Activated CD4-positive, alpha-beta memory T cell treated with anti-CD3 and anti-CD28 coated beads, Interleukin-2, amount 10 ng/mL, durations not matched to agents 7 days and 5 days (primary cell): ENCODE data around the gene SEMA6A. TPM values are rescaled to one million over a fixed set of nuclear protein-coding genes. Genes with fewer than 3 reads are reported as not detected.

ENCODE experiments used
- CTCF ChIA-PET: fragments of 350-600 bp; sonication (Branson Sonifier 250); formaldehyde crosslinking; loops from one replicate; lab custom pipeline; 2021; ENCODE audit warnings: antibody characterized with exemption, inconsistent platforms; lab: Charles Lee
- POLR2A ChIA-PET: fragments of 350-600 bp; sonication (Branson Sonifier 250); formaldehyde crosslinking; loops from one replicate; lab custom pipeline; 2021; ENCODE audit warnings: antibody characterized with exemption; lab: Charles Lee
- DNase-seq: peaks from one replicate; pipeline ENCODE4 v3.0.0-alpha.2; 2020
- H3K27ac Mint-ChIP-seq: one replicate; pipeline ENCODE4 v1.8.0; 2021; ENCODE audit warnings: mild to moderate bottlenecking, mixed read lengths
- H3K27me3 Mint-ChIP-seq: one replicate; pipeline ENCODE4 v1.8.0; 2021; ENCODE audit warnings: mixed read lengths
- H3K36me3 Mint-ChIP-seq: one replicate; pipeline ENCODE4 v1.8.0; 2021; ENCODE audit warnings: low read depth, mixed read lengths
- H3K4me1 Mint-ChIP-seq: one replicate; pipeline ENCODE4 v1.8.0; 2021; ENCODE audit warnings: mixed read lengths
- H3K4me3 Mint-ChIP-seq: one replicate; pipeline ENCODE4 v1.8.0; 2021; ENCODE audit warnings: mild to moderate bottlenecking, mixed read lengths
- H3K9me3 Mint-ChIP-seq: one replicate; pipeline ENCODE4 v1.8.0; 2021; ENCODE audit warnings: mixed read lengths
- total RNA-seq, 2 experiments: library from RNA; stranded (reverse); gene quantifications; one replicate each; pipeline ENCODE4 v1.2.3, GENCODE V29; 2021

SEMA6A gene
- total RNA-seq, 2 experiments from 2014 or later, result 0.13 TPM; not detected in 1

DNA sequence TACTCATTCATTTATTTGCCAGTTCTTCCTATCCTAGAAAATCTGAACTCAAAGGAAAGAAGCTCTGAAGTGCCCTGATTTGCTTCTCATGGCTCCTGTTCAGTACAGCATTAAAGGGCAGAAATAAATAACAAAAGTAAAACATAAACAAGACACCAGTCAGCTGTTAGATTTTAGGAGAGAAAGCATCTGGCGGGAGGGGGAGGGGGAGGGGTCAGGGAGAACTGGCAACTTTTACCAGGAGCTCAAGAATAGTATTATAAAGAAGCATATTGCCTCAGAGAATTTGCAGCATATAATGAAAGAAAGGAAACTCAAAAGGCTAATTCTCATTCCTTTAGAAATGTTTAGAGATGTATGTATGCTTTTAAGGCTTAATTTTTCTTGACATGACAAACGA, 68.1 kb downstream of the SEMA6A start:
- POLR2A ChIA-PET, result no interaction called here
- no peak for DNase-seq
- no peak overlapping the region for H3K27ac Mint-ChIP-seq
- no peaks in the 10 kb centered on the region for H3K9me3 Mint-ChIP-seq
- H3K36me3 Mint-ChIP-seq, result no peaks in the 10 kb centered on the region
- CTCF ChIA-PET, result no interaction called here
- H3K27me3 Mint-ChIP-seq, result no peaks in the 10 kb centered on the region
- no peaks in the 10 kb centered on the region for H3K4me1 Mint-ChIP-seq
- H3K4me3 Mint-ChIP-seq, result no peak overlapping the region

DNA sequence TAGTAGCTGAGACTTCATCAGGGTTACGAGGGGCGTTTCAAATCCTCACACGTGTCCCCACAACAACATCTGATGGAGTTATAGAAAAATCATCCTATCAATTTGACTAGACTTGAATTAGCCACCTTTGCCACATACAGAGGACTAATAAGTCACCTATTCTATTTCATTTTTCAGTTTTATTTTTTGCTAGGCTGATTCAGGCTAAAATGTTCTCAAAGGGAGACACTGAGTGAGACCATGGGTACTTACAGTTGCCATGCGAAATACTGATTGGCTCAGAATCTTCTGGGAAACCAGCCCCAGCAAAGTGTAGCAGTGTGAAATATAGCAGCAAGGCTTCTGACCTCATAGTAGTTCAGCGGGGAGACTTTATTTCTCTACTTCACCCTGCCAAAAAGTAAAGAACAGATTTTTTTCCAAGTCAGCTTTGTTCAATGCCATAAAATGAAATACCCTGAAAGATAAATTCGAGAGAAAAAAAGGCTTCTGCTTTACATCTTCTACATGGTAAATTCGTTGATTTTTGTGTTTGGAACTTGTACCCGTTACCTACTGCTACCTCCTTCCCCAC, 69.9 kb downstream of the SEMA6A start:
- H3K36me3 Mint-ChIP-seq, result no peaks in the 10 kb centered on the region
- DNase-seq, result no peak
- H3K27ac Mint-ChIP-seq, result no peak overlapping the region
- no peaks in the 10 kb centered on the region for H3K4me1 Mint-ChIP-seq
- no peaks in the 10 kb centered on the region for H3K27me3 Mint-ChIP-seq
- H3K4me3 Mint-ChIP-seq, result no peak overlapping the region
- ChIA-PET CTCF (no interaction called here), POLR2A (no interaction called here)
- H3K9me3 Mint-ChIP-seq, result no peaks in the 10 kb centered on the region

DNA sequence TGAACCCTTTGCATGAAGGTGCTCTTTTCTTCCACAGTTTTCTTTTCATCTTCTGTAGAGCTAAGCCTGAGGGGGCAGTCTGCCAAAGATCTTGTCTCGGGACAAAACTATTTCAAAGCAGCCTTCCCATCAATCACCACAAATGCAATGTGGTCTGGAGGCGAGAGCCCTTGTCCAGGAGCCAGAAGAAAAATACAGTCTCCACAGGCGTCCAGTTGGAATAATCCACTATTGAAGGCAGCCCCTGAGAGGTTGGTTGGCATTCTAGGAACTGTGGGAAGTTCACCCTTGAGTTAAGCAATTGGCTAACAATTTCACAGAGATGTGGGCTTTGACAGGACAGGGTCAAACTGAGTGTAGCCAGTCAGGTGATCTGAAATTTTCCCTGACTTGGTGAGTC, 72.0 kb downstream of the SEMA6A start:
- H3K27me3 Mint-ChIP-seq, result no peaks in the 10 kb centered on the region
- no peak overlapping the region for H3K27ac Mint-ChIP-seq
- ChIA-PET CTCF (no interaction called here), POLR2A (no interaction called here)
- DNase-seq, result no peak
- H3K36me3 Mint-ChIP-seq, result no peaks in the 10 kb centered on the region
- H3K4me1 Mint-ChIP-seq, result no peaks in the 10 kb centered on the region
- H3K4me3 Mint-ChIP-seq, result no peak overlapping the region
- H3K9me3 Mint-ChIP-seq, result no peaks in the 10 kb centered on the region

DNA sequence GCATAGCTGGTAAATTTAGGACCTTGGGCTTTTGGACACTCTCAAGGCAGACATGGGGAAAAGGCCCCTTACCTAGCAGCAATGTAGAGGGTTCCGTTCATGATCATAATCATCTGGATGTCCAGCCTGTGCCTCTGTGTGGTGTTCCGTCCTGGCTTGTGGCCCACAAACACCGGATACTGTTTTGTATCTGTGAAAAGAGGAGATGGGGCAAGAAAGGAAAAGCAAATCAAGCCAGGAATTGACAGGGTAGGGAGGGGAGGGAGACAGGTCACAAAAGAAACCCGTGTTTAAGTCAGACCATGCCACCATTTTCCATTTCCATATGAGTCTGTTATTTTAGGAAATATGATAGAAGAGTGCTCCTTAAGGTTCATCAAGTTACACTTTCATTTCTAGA, 72.5 kb downstream of the SEMA6A start:
- Mint-ChIP-seq H3K27ac (no peak overlapping the region), H3K27me3 (no peaks in the 10 kb centered on the region), H3K36me3 (no peaks in the 10 kb centered on the region), H3K4me1 (no peaks in the 10 kb centered on the region), H3K4me3 (no peak overlapping the region), H3K9me3 (no peaks in the 10 kb centered on the region)
- DNase-seq, result no peak
- CTCF ChIA-PET, result no interaction called here
- POLR2A ChIA-PET, result no interaction called here

DNA sequence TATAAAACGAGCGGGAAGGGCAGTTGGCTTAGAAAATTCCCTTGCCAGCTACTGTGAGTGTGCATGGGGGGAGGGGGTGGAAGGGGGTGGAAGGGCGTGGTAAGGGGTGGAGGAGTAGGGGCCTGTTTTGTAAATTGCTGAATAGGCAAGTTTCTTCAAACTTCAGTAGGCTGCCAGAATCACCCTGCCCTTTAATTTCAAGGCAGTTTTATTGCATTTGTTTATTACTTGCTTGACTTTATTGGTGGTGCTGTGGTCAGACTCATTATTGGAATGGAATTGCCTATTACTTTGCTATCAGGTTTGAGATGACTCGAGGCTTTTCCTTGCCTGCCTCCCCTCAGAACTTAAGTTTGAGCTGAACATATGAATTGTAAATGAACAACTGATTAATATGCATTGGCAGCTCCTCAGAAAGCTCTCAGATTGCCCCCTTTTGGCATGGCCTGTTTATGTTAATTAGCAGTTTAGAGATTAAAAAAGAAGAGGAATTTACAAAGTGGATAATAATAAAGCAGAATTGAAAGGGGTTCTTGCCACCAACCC, 76.0 kb downstream of the SEMA6A start:
- Mint-ChIP-seq H3K27ac (no peak overlapping the region), H3K4me3 (no peak overlapping the region), H3K4me1 (no peaks in the 10 kb centered on the region), H3K9me3 (no peaks in the 10 kb centered on the region), H3K36me3 (no peaks in the 10 kb centered on the region), H3K27me3 (no peaks in the 10 kb centered on the region)
- ChIA-PET POLR2A (no interaction called here), CTCF (no interaction called here)
- no peak for DNase-seq

DNA sequence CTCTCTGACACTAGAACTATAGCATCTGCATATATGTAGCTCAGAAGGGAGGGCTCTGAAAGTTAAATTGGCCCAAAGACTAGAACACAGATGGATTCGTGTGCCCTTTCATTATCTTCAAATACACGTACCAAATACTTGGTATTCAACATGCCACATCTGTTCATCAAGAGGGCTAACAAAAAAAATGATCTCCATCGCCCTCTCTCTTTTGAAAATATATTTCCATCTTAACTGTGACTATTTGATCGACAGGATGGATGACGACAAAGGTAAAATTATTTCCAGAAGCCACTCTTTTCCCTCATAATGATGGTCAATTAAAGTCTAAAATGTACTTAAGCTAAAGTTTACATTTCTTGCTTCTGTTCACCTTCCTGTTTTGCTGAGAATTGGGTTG, 77.0 kb downstream of the SEMA6A start:
- ChIA-PET CTCF (interaction anchor here (0.6 to 0.7 kb wide), 2 partner anchors 34 to 1372 kb away, joined by 3 to 4 read pairs; no protein-coding TSS in a partner anchor), POLR2A (no interaction called here)
- H3K4me3 Mint-ChIP-seq, result no peak overlapping the region
- H3K4me1 Mint-ChIP-seq, result no peaks in the 10 kb centered on the region
- H3K36me3 Mint-ChIP-seq, result no peaks in the 10 kb centered on the region
- H3K27me3 Mint-ChIP-seq, result no peaks in the 10 kb centered on the region
- DNase-seq, result no peak
- H3K27ac Mint-ChIP-seq, result no peak overlapping the region
- H3K9me3 Mint-ChIP-seq, result no peaks in the 10 kb centered on the region

DNA sequence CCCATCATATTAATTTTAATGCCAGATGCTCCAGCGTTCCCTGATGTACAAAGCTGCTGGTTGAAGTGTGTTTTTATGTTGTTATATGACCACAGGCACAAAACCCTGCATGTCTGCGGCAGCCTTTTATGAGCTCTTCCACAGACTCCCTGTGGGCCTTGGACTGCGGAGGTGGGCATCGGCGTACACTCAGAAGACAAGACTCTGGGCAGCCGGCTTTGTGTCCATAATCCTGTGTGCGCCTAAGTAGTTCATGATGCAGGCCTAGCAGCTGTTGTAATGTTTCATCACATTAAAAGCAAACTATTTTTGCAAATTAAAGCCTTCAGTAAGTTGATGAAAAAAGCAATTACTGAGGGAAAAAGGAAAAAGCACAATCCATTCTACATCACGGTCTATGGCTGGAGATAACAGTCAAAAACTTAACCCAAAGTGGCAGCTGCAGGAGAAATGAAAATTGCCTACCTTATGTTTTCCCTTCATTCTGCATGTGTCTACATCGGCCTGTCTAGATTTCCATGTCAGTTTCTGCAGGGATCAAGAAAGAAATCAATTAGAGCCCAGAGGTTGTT, 78.8 kb downstream of the SEMA6A start:
- H3K27ac Mint-ChIP-seq, result no peak overlapping the region
- H3K4me1 Mint-ChIP-seq, result no peaks in the 10 kb centered on the region
- POLR2A ChIA-PET, result no interaction called here
- no peaks in the 10 kb centered on the region for H3K27me3 Mint-ChIP-seq
- H3K36me3 Mint-ChIP-seq, result no peaks in the 10 kb centered on the region
- CTCF ChIA-PET, result no interaction called here
- no peak for DNase-seq
- H3K4me3 Mint-ChIP-seq, result no peak overlapping the region
- no peaks in the 10 kb centered on the region for H3K9me3 Mint-ChIP-seq

DNA sequence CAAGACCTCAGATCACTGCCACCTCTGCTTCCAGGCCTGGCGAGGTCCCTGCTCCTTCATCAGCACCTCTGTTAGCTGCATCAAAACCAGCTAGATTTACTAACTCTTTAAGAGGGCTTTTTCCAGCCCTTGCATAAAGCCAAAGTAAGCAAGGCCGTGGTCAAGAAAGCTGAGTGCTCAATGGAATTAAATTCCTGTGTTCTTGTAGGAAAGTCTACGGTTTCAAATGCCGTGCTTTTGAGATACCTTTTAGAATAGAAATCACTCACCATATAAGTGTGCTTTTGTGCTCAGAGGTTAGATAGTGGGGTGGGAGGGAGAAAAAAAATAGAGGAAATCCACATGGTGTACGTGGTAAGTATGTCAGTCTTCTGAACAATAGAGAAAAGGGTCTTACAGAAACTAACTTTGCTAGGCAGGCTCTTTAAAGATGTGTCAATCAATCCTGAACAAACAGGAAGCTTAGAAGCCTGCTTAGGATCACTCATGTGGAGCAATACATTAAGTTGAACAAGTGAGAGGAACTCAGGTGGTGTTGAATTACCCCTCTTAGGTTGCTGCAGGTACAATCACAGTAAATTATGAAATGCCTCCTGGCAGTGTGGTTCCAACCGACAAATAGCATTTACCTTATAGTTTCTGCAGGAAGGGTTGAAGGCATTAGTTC, 79.7 kb downstream of the SEMA6A start:
- H3K27me3 Mint-ChIP-seq, result no peaks in the 10 kb centered on the region
- no peak overlapping the region for H3K4me3 Mint-ChIP-seq
- ChIA-PET CTCF (no interaction called here), POLR2A (no interaction called here)
- H3K9me3 Mint-ChIP-seq, result no peaks in the 10 kb centered on the region
- no peaks in the 10 kb centered on the region for H3K36me3 Mint-ChIP-seq
- H3K27ac Mint-ChIP-seq, result no peak overlapping the region
- H3K4me1 Mint-ChIP-seq, result no peaks in the 10 kb centered on the region
- DNase-seq, result no peak

DNA sequence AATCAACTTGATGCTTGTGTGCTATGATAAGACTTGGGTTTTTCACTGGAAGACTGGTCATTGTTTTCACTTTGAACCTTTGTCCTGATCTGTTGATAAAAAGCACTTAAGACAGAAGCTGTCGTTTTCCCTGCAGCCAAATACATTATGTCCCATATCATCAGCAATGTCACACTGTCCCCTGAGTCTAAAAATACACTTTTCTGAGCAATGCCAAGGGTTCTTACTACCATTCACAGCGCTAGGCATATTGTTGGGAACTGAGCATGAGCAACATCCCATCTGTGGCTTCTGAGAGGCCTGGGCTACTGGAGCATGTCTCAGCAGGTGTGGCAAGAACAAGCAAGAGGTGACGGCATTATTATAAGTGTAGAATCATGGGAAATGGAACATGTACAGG, 81.8 kb downstream of the SEMA6A start:
- Mint-ChIP-seq H3K9me3 (no peaks in the 10 kb centered on the region), H3K4me3 (no peak overlapping the region), H3K27ac (no peak overlapping the region), H3K27me3 (no peaks in the 10 kb centered on the region), H3K36me3 (no peaks in the 10 kb centered on the region), H3K4me1 (no peaks in the 10 kb centered on the region)
- CTCF ChIA-PET, result interaction anchor here (1.0 kb wide), 1 partner anchor 33 kb away, joined by 3 read pairs; no protein-coding TSS in a partner anchor
- no peak for DNase-seq
- POLR2A ChIA-PET, result no interaction called here

DNA sequence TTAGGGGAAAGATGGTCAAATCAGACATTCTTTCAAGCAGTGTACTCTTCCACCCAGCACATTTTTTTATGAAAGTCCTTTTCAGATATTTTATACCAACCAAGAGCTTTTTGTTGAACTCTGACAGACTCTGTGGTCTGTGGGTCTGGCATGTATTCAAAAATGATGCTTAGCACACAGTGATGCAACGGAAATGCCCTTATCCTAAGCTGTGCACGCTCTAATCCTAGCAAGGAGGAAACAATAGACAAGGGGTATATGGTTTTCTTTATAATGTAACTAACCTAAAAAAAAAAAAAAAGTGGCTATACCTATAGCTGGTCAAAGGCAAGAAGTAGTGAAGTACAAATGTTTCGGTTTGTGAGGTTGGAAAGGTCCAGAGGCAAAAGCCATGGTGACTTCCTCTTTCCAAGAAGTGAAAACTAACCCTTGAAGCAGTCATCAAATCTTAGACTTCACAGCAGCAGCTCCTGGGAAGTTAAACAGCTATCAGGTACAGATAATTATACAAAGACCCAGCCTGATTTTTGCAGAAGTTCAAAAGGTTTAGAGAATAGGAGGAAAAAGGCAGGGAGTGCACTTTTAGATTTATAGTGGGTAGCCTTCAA, 82.5 kb downstream of the SEMA6A start:
- no peak for DNase-seq
- Mint-ChIP-seq H3K27ac (no peak overlapping the region), H3K9me3 (no peaks in the 10 kb centered on the region), H3K4me1 (no peaks in the 10 kb centered on the region), H3K4me3 (no peak overlapping the region), H3K36me3 (no peaks in the 10 kb centered on the region), H3K27me3 (no peaks in the 10 kb centered on the region)
- POLR2A ChIA-PET, result no interaction called here
- CTCF ChIA-PET, result interaction anchor here (1.0 kb wide), 1 partner anchor 33 kb away, joined by 3 read pairs; no protein-coding TSS in a partner anchor

DNA sequence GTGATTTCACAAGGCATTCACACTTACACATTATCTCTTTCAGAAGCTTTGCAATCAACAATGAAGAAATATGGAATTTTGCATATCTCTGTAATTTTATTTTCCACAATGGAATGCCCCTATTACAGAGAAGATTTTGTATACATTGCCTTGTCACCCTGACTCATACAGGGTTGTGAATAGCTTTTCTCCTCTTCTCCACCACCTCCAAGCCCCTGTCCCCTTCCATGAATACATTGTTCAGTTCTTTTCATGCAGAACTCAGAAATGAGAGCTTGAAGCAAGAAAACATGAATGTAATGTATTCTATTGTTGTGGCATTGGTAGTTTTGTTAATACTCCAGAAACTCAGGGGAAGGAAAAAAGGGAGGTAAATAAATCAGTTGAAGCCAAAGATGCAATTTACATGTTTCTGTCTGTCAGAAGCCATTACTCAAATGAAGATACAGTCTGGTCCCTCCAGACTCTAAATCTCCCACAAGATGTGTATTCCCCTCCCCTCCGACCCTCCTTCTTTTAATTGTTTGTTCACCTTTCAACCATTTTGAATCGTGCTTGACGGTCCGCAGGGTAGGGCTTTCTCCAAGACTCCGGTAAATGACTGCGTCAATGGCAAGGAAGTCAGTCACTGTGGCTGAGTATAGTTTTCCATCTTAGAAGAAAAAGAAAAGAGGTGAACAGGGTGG, 86.1 kb downstream of the SEMA6A start:
- no peak for DNase-seq
- no peaks in the 10 kb centered on the region for H3K9me3 Mint-ChIP-seq
- CTCF ChIA-PET, result no interaction called here
- POLR2A ChIA-PET, result no interaction called here
- H3K36me3 Mint-ChIP-seq, result no peaks in the 10 kb centered on the region
- no peak overlapping the region for H3K4me3 Mint-ChIP-seq
- H3K27me3 Mint-ChIP-seq, result no peaks in the 10 kb centered on the region
- no peak overlapping the region for H3K27ac Mint-ChIP-seq
- no peaks in the 10 kb centered on the region for H3K4me1 Mint-ChIP-seq

DNA sequence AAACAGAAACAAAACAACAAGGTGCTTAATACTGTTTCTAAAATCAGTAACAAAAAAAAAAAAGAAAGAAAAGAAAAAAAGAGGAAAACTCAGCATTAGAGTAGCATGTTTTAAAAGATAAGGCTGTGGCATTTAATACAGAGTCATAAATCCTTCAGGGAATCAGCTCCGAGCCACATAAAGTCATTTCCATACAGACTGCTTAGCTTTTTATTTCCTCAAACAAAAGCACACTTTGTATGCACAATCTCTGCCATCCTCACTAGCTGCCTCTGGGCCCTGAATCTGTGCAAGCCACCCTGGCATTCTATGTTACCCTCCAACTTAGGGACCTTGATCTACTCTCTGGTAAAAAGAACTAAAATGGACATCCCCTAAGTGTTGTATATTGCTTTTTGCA, 87.6 kb downstream of the SEMA6A start:
- CTCF ChIA-PET, result no interaction called here
- H3K4me1 Mint-ChIP-seq, result no peaks in the 10 kb centered on the region
- H3K27ac Mint-ChIP-seq, result no peak overlapping the region
- POLR2A ChIA-PET, result no interaction called here
- H3K36me3 Mint-ChIP-seq, result no peaks in the 10 kb centered on the region
- no peaks in the 10 kb centered on the region for H3K9me3 Mint-ChIP-seq
- DNase-seq, result no peak
- no peaks in the 10 kb centered on the region for H3K27me3 Mint-ChIP-seq
- H3K4me3 Mint-ChIP-seq, result no peak overlapping the region

DNA sequence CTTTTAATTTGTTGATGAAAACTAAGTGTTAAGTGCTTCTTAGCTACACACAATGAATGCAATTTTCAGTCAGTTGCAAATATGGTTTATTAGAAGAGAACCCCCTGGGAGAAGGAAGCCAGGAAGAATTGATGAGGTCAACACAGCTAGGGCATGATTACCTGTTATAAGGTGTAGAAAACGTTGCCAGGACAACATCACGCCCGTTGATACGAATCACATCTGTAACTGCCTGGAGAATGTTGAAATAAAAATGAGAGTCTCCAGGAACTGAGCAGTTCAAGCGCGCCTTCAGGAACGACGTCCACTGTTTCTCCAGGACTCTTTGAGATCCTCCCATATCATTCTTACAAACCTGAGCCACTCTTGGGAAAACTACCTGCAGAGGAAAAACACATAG, 88.0 kb downstream of the SEMA6A start:
- no peaks in the 10 kb centered on the region for H3K36me3 Mint-ChIP-seq
- no peak overlapping the region for H3K4me3 Mint-ChIP-seq
- ChIA-PET CTCF (no interaction called here), POLR2A (no interaction called here)
- H3K4me1 Mint-ChIP-seq, result no peaks in the 10 kb centered on the region
- no peaks in the 10 kb centered on the region for H3K9me3 Mint-ChIP-seq
- no peaks in the 10 kb centered on the region for H3K27me3 Mint-ChIP-seq
- H3K27ac Mint-ChIP-seq, result no peak overlapping the region
- no peak for DNase-seq
